ENCODE results near the gene ZNF770. TPM values are rescaled to one million over a fixed set of nuclear protein-coding genes. Genes with fewer than 3 reads are reported as not detected.
"Not testable (repeated sequence)": the region's sequence is repeated elsewhere in the genome, so short reads cannot be mapped to it uniquely, and the experiment has no call there.

Gene ZNF770
- total RNA-seq, 1 donor from 2014 or later, result 50.1 TPM

GRCh38 chr15:34994925-34995324 lies 6.8 kb upstream of the ZNF770 start:
- Mint-ChIP-seq H3K4me1 (ENCODE audit: low read depth) (peaks cover 21% of the 10 kb centered on the region), H3K4me3 (no peak overlapping the region), H3K27ac (no peak overlapping the region), H3K9me3 (no peaks in the 10 kb centered on the region), H3K36me3 (ENCODE audit: low read depth) (peaks cover 2% of the 10 kb centered on the region), H3K27me3 (ENCODE audit: insufficient read depth) (peaks cover 6% of the 10 kb centered on the region)
- intact Hi-C loops (cut with micrococcal nuclease), result no loop called here
- DNase-seq (ENCODE audit: low spot score), result no peak

- Mint-ChIP-seq H3K9me3 (no peaks in the 10 kb centered on the region), H3K4me3 (peak overlapping the region; percentile 15), H3K4me1 (ENCODE audit: low read depth) (peaks cover 29% of the 10 kb centered on the region), H3K36me3 (ENCODE audit: low read depth) (peaks cover 2% of the 10 kb centered on the region), H3K27ac (peak overlapping the region; percentile 71), H3K27me3 (ENCODE audit: insufficient read depth) (peaks cover 6% of the 10 kb centered on the region)
- peak; percentile 9 for DNase-seq (ENCODE audit: low spot score)
- intact Hi-C loops (cut with micrococcal nuclease), result no loop called here
Observed at GRCh38 chr15:34993877-34994276, 5.8 kb upstream of the ZNF770 start.

- Mint-ChIP-seq H3K27me3 (ENCODE audit: insufficient read depth) (peaks cover 6% of the 10 kb centered on the region), H3K36me3 (ENCODE audit: low read depth) (peaks cover 2% of the 10 kb centered on the region), H3K4me3 (peak overlapping the region; percentile 15), H3K9me3 (no peaks in the 10 kb centered on the region), H3K27ac (peak overlapping the region; percentile 71), H3K4me1 (ENCODE audit: low read depth) (peaks cover 29% of the 10 kb centered on the region)
- DNase-seq (ENCODE audit: low spot score), result no peak
- intact Hi-C loops (cut with micrococcal nuclease), result no loop called here
Observed at GRCh38 chr15:34993412-34993811, 5.3 kb upstream of the ZNF770 start.

- no peak for DNase-seq (ENCODE audit: low spot score)
- Mint-ChIP-seq H3K27ac (peak overlapping the region; percentile 96), H3K36me3 (ENCODE audit: low read depth) (peaks cover 22% of the 10 kb centered on the region), H3K4me1 (ENCODE audit: low read depth) (peaks cover 38% of the 10 kb centered on the region), H3K9me3 (no peaks in the 10 kb centered on the region), H3K4me3 (peak overlapping the region; percentile 97), H3K27me3 (ENCODE audit: insufficient read depth) (no peaks in the 10 kb centered on the region)
- intact Hi-C loops (cut with micrococcal nuclease), result loop anchor here (1.0 to 5.0 kb wide), 7 partner anchors 18 to 1590 kb away; partner anchors contain the start of genes AQR, AVEN, CDIN1 and DPH6
Observed at GRCh38 chr15:34987609-34988026, 469 bp downstream of the ZNF770 start.

GRCh38 chr15:34986771-34987480 lies 1.2 kb downstream of the ZNF770 start:
- Mint-ChIP-seq H3K4me3 (peak overlapping the region; percentile 97), H3K9me3 (no peaks in the 10 kb centered on the region), H3K27me3 (ENCODE audit: insufficient read depth) (no peaks in the 10 kb centered on the region), H3K36me3 (ENCODE audit: low read depth) (peaks cover 28% of the 10 kb centered on the region), H3K27ac (peak overlapping the region; percentile 96), H3K4me1 (ENCODE audit: low read depth) (peaks cover 37% of the 10 kb centered on the region)
- intact Hi-C loops (cut with micrococcal nuclease), result loop anchor here (5.0 kb wide), 4 partner anchors 560 to 1590 kb away; partner anchors contain the start of genes AVEN, CDIN1 and DPH6
- no peak for DNase-seq (ENCODE audit: low spot score)

GRCh38 chr15:34986326-34986725 lies 1.8 kb downstream of the ZNF770 start:
- H3K9me3 Mint-ChIP-seq, result no peaks in the 10 kb centered on the region

GRCh38 chr15:34984889-34985630 lies 3.0 kb downstream of the ZNF770 start:
- Mint-ChIP-seq H3K27me3 (ENCODE audit: insufficient read depth) (no peaks in the 10 kb centered on the region), H3K27ac (no peak overlapping the region), H3K36me3 (ENCODE audit: low read depth) (peaks cover 34% of the 10 kb centered on the region), H3K4me3 (peak overlapping the region; percentile 55), H3K9me3 (no peaks in the 10 kb centered on the region), H3K4me1 (ENCODE audit: low read depth) (peaks cover 45% of the 10 kb centered on the region)
- intact Hi-C loops (cut with micrococcal nuclease), result loop anchor here (5.0 kb wide), 4 partner anchors 562 to 1592 kb away; partner anchors contain the start of genes AVEN, CDIN1 and DPH6
- DNase-seq (ENCODE audit: low spot score), result no peak

More at GRCh38 chr15:34986326-34986725, 1.8 kb downstream of the ZNF770 start:
- Mint-ChIP-seq H3K27me3 (ENCODE audit: insufficient read depth) (no peaks in the 10 kb centered on the region), H3K4me1 (ENCODE audit: low read depth) (peaks cover 42% of the 10 kb centered on the region), H3K27ac (peak overlapping the region; percentile 96), H3K4me3 (peak overlapping the region; percentile 97), H3K36me3 (ENCODE audit: low read depth) (peaks cover 32% of the 10 kb centered on the region)
- intact Hi-C loops (cut with micrococcal nuclease), result loop anchor here (5.0 kb wide), 4 partner anchors 561 to 1591 kb away; partner anchors contain the start of genes AVEN, CDIN1 and DPH6
- no peak for DNase-seq (ENCODE audit: low spot score)

- no peak for DNase-seq (ENCODE audit: low spot score)
- Mint-ChIP-seq H3K4me1 (ENCODE audit: low read depth) (peaks cover 7% of the 10 kb centered on the region), H3K4me3 (no peak overlapping the region), H3K9me3 (no peaks in the 10 kb centered on the region), H3K27me3 (ENCODE audit: insufficient read depth) (no peaks in the 10 kb centered on the region), H3K27ac (no peak overlapping the region), H3K36me3 (ENCODE audit: low read depth) (peaks cover 13% of the 10 kb centered on the region)
- intact Hi-C loops (cut with micrococcal nuclease), result no loop called here
Observed at GRCh38 chr15:34976743-34977142, 11.3 kb downstream of the ZNF770 start.

GRCh38 chr15:34976073-34976472 lies 12.0 kb downstream of the ZNF770 start:
- intact Hi-C loops (cut with micrococcal nuclease), result no loop called here
- Mint-ChIP-seq H3K36me3 (ENCODE audit: low read depth) (peaks cover 8% of the 10 kb centered on the region), H3K4me1 (ENCODE audit: low read depth) (peaks cover under 1% of the 10 kb centered on the region), H3K27ac (no peak overlapping the region), H3K4me3 (no peak overlapping the region), H3K27me3 (ENCODE audit: insufficient read depth) (no peaks in the 10 kb centered on the region), H3K9me3 (no peaks in the 10 kb centered on the region)
- no peak for DNase-seq (ENCODE audit: low spot score)

GRCh38 chr15:34973512-34973911 lies 14.6 kb downstream of the ZNF770 start:
- no peak for DNase-seq (ENCODE audit: low spot score)
- Mint-ChIP-seq H3K4me1 (ENCODE audit: low read depth) (peaks cover 12% of the 10 kb centered on the region), H3K27ac (no peak overlapping the region), H3K4me3 (no peak overlapping the region), H3K9me3 (no peaks in the 10 kb centered on the region), H3K36me3 (ENCODE audit: low read depth) (peaks cover 10% of the 10 kb centered on the region), H3K27me3 (ENCODE audit: insufficient read depth) (no peaks in the 10 kb centered on the region)
- intact Hi-C loops (cut with micrococcal nuclease), result no loop called here

- DNase-seq (ENCODE audit: low spot score); H3K9me3 Mint-ChIP-seq; H3K27ac Mint-ChIP-seq; intact Hi-C loops (cut with micrococcal nuclease); H3K27me3 Mint-ChIP-seq (ENCODE audit: insufficient read depth): not testable (repeated sequence)
- Mint-ChIP-seq H3K4me1 (ENCODE audit: low read depth) (peaks cover 41% of the 10 kb centered on the region), H3K4me3 (peak overlapping the region; percentile 98), H3K36me3 (ENCODE audit: low read depth) (peaks cover 12% of the 10 kb centered on the region)
Observed at GRCh38 chr15:34970098-34970643, 17.9 kb downstream of the ZNF770 start.

GRCh38 chr15:34969340-34970097 lies 18.6 kb downstream of the ZNF770 start, which contains the start of gene AQR:
Gene AQR (minus strand): TSS chr15:34969742. CDS start chr15:34969613, 129 bp downstream.
- Mint-ChIP-seq H3K27ac (peak within 1 kb of the TSS; percentile 95), H3K4me3 (peak within 1 kb of the TSS; percentile 98), H3K9me3 (no peaks in the 10 kb centered on the region), H3K27me3 (ENCODE audit: insufficient read depth) (no peaks in the 10 kb centered on the region), H3K36me3 (ENCODE audit: low read depth) (peaks cover 12% of the 10 kb centered on the region), H3K4me1 (ENCODE audit: low read depth) (peaks cover 44% of the 10 kb centered on the region)
- DNase-seq (ENCODE audit: low spot score), result peak; percentile 89
- intact Hi-C loops (cut with micrococcal nuclease), result loop anchor here (1.0 to 5.0 kb wide), 5 partner anchors 19 to 869 kb away; partner anchors contain the start of genes EMC7, SLC12A6 and ZNF770

Data from activated T-helper 1 cell treated with anti-CD3 and anti-CD28 coated beads, Interleukin-12 subunit alpha, Interleukin-12 subunit beta, Interleukin-2, Interleukin-4 antibody, amounts not matched to agents 30 ng/mL and 10 ng/mL and 1 ng/mL, durations not matched to agents 14 hours and 24 hours and 36 hours (primary cell).